Stimulated activated naive CD8-positive, alpha-beta T cell treated with anti-CD3 and anti-CD28 coated beads, Interleukin-15, Interleukin-2, amounts not matched to agents 100 U/mL and 50 U/mL, for 24 hours (primary cell): ENCODE results near the gene KAT2A.

Experiments used
- ATAC-seq: fragments of 150-1000 bp; cut with Tn5 transposase; one replicate; pipeline ENCODE4 v1.10.0; 2021
- DNase-seq: peaks from one replicate; pipeline ENCODE4 v3.0.0; 2021

The KAT2A gene

GRCh38 chr17:42114118-42114517 is 7.0 kb downstream of the KAT2A start:
- DNase-seq (no peak), ATAC-seq (no peak)

DNA sequence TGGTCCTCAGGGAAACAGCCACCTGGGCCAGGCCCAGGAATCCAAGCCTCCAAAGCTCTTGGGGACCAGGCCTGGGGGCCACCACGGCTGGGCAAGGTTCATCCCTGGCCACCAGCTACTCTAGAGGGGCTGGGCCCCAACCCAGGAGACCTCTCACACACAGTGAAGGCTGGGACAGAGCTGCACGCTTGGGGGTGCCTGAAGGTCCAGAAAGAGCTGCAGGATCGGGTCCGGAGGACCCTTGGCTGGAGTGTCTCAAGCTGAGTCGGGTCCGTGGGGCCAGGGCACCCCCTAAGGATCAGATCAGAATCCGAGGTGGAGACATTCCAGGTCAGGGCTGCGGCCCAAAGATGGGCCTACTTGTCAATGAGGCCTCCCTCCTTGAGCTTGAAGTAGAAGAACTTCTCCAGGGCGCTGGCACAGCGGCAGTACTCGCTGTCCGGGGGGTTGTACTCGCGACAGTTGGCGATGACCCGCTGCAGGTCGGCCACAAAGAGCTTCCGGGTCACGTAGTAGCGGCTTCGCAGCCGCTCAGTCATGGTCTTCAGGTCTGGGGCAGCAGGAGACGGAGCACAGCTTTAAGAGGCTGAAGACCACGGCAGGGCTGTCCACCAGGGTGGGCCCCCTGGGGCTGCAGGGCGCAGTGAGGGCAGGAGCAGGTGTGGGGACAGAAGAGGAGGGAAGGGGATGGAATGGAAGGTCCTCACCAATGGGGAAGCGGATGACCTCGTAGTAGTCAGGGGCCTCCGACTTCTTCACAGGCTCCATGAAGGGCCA is 7.7 kb downstream of the KAT2A start:
- no peak for DNase-seq
- ATAC-seq: no peak

DNA sequence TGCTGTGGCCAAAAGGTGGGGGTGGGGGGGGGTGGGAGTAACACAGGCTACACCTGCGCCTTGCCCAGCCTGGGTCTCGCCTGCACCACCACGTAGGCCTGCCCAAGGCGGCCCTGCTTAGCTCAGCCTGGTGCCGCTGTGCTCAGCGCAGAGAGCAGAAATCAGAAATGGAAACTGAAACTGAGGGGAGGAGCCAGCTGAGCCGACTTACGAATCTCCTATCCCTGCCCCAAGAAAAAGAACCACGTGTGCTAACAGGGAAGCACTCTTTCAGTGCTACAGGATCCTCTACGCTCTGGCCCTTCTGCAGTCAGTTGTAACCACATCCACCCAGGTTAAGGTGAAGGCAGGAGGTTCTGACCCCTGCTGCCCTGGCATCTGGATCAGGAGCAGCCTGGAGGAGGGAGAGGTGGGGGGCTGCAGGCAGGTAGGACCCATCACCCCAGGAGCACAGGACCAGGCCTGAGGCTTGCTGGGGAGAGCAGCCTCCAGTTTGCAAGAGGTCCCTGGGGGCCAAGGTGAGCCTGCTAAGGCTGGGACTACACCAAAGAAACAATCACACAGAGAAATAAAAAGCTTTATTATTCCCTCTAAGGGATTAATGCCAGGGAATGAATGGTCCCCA is 8.5 kb downstream of the KAT2A start, which contains the start of gene DHX58:
Gene DHX58 (minus strand): TSS at position 163 of the 625 bp plus-strand sequence. CDS start 822 bp downstream, outside the sequence.
- ATAC-seq (peak; percentile 84), DNase-seq (peak; percentile 77)

- ATAC-seq (peak; percentile 7), DNase-seq (peak; percentile 34)
Measured at GRCh38 chr17:42111871-42112551, 9.2 kb downstream of the KAT2A start.

- ATAC-seq (no peak), DNase-seq (no peak)
Measured at GRCh38 chr17:42111265-42111636, 9.9 kb downstream of the KAT2A start.

DNA sequence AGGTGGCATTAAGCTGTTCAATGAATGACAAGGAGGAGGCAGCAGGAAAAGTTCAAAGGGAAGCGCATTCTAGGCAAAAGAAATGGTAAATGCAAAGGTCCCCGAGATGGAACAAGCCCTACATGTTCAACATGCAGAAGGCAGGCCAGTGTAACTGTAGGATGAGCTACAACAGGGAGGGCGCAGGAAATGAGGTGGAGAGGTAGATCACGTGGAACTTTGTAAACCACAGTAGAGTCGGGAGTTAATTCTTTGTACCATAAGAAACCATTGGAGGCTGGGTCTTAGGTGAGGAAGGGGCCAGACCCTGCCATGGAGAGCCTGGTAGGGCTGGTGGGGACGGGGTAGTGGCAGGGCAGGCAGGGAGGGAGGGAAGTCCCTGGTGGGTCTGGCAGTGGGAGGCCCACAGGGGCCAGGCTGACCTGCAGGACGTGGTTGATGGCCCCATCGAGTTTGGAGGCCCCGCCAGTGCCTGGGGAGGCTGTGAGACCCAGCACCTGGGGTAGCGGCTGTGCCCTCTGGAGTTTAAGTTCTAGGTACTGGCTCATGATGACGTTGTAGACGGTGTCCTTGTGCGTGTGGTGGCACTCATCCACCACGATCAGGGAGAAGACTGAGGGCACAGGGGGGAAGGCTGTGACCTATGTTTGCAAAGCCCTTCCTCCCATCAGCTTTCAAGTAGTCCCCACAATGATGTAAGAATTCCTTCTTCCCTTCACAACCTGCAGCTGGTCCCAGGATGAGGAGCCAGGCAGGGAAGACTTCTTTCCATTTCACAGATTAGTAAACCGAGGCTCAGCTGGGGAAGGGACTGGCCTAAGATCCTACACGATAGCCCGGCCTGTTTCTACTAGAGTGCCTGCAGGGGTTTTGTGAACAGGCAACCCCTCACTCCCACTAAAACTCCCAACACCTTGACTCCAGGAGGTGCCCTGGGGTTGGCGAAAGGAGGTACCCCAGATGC is 10.6 kb downstream of the KAT2A start:
- no peak for ATAC-seq
- DNase-seq: no peak

DNA sequence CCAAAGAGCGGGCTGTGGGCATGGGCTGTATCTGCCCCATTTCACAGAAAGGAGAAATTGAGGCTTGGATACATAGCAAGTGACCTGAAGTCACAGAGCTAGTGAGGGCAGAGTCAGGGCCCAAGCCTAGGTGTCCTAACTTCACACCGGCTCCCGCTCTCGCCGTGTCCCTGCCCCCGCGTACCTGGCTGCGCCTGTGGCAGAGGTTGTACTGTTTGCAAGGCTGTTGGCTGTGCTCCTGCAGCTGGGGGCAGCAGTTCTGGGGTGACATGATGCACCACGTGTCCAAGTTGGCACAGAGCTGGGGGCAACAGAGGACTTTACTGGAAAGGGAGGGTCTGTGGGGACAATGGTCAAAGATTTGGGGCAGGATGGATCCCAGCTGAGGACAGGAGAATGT is 12.1 kb downstream of the KAT2A start:
- no peak for ATAC-seq
- no peak for DNase-seq

DNA sequence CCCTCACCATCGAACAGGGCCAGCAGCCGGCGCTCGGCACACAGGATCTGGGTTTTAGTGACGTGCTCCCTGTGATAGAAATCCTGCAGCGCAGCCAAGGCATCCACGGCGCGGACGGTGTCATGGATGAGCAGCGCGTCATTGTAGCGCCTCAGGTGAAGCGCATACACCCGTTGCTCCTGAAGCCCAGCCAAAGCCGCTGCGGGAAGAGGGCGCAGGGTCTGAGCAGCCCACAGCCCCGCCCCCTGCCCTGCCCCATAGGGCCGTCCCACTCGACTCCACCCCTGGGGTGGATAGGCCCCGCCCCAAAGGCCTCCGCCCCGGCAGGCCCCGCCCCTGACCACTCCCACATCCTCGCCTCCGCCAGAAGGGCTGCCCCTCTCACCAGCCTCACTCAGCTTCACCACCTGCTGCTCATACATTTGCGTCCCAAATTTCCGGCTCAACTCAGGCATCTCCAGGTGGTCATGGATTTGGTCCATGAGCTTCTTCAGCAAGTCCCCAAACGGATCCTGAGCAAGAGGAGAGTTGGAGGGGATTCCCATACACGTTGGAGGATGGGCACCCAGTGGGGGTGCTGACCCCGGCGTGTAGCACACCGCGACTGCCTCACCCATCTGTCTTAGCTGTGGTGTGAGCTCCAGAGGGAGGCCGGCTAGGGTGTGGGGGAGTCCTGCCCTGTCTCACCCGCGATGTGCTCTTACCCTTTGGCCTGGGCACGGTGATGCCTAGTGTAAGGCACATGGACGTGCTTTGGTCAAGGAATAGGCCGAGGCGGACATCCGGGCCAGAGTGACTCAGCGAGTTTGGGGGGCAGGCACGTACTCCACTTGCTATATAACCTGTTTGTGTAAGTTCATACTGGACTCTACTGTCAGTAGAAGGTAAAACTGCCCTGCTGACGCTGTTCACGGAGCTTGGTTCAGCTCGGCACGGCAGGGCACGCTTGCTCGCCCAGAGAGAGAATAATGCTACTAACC is 13.3 kb downstream of the KAT2A start:
- peak; percentile 88 for ATAC-seq
- DNase-seq: peak; percentile 97

GRCh38 chr17:42107124-42107523 is 14.0 kb downstream of the KAT2A start:
- no peak for DNase-seq
- no peak for ATAC-seq

DNA sequence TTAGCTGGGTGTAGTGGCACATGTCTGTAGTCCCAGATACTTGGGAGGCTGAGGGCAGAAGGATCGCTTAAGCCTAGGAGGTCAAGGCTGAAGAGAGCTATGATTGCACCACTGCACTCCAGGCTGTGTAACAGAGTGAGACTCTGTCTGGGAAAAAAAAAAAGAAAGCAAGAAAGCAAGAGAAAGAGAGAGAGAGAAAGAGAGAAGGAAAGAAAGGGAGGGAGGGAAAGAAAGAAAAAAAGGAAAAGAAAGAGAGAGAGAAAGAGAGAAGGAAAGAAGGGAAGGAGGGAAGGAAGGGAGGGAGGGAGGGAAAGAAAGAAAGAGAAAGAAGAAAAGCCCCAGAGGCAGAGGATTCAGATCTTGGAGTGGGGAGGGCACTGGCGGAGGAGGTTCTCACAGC is 15.2 kb downstream of the KAT2A start:
- no peak for DNase-seq
- ATAC-seq: no peak

DNA sequence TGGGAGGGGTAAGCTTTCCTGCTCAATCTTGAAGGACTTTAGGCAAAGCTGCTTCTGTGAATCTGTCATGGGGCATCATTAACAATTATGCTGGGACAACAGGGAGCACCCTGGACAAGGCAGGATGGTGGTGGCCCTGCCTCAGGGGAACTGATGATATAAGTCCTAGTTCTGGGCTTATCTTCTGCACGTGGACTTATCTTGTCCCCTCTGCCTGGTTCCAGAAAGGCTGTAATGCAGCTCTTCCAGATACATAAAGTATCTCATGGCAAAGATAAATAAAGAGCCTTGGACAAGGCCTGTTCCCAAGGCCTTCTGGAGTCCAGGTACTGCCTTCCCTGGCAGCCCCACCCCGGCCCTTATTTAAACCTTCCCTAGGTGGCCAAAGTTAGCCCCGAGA is 16.9 kb downstream of the KAT2A start:
- ATAC-seq (no peak), DNase-seq (no peak)

- ATAC-seq: no peak
- DNase-seq: no peak
Measured at GRCh38 chr17:42103221-42103954, 17.8 kb downstream of the KAT2A start.

GRCh38 chr17:42101513-42102292 is 19.5 kb downstream of the KAT2A start:
- ATAC-seq (peak; percentile 64), DNase-seq (peak; percentile 89)

- ATAC-seq (no peak), DNase-seq (no peak)
Measured at GRCh38 chr17:42098730-42099399, 22.3 kb downstream of the KAT2A start.

DNA sequence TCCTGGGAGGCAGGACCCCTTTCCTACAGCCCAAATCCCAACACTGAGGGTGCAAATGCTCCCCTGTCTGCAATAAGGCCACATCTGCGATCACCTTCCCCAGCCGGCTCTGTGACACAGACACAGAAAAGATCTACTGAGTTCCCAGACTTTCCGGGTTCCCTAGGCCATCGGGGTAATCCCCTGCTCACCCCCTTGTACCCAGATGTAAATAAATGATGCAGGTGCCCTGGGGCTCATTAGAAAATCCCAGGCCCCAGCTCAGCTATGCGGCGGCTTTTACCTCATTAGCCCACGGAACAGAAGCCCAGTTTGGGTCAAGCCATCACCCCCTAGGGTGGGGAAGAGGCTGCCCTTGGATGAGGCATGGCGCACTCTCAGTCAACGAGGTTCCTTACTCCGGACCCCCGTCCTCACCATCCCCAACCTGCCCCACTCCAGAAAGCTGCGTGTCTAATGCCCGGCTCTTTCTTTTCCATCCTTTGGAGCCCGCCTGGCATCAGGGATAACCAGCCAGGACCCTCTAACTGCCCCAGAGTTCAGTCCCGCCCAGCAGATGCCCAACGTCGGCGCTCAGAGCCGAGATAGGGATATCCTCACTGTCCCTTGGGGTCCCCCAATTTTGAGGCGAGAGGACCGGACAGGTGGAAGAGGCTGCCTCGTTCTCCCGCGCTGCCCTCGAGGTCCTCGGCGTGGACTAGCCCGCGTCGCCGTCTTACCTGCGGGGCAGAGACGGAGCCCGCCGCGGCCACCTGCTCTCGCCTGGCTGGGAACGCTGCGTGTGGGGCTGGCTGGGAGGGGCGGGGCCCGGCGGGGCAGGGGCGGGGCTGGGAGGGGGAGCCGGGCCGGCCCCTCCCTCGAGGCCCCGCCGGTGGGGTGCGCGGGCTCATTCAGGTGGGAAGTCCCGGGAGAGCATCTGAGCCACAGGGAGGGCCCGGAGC is 23.2 kb downstream of the KAT2A start, which contains the start of gene ZNF385C:
Gene ZNF385C (minus strand): TSS at position 783 of the 941 bp plus-strand sequence. CDS start 35,417 bp downstream, outside the sequence.
- DNase-seq (peak; percentile 65), ATAC-seq (peak; percentile 61)

DNA sequence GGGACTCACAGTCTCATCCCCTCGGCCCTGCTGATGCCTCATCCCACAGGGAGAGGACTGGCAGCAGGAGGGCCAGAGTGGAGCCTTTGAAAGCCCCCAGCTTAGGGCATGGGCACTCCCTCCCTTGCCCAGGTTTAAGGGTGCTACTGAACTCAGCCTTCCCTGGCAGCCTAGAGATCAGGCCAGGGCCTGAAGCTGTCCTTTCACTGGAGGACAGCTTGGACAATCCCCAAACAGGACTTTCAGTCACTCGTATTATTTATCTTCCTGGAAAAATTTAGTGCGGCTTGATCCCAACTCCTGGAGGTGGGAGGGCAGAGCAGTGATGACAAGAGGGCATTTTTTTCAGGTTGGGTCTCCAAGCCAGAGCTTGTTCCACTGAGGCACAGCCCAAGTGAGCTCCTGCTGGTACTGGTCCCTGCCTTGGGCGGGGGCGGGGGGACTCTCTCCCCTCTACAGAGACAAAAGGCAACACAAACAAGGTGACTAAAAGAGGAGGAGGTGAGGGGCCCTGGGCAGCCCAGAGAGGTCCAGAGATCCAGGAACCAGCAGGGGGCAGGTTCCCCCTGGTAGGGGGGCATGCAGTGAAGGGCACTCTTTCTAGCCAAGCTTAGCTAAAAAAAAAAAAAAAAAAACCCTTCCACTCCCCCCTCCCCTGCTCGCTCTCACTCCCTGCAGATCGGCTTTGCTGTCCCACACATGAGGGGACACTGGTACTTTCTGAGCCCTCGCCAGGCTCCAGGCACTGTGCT is 24.6 kb downstream of the KAT2A start:
- no peak for ATAC-seq
- no peak for DNase-seq
